Lung microvascular endothelial cell (primary cell): Measurements from ENCODE around the gene PHACTR1. TPM values are rescaled to one million over a fixed set of nuclear protein-coding genes. Genes with fewer than 3 reads are reported as not detected.
A peak's percentile ranks its signal among the peaks of the same experiment; 100 is the strongest.

Experiments used
- DNase-seq, 2 donors: peaks; one replicate each; pipeline versions ENCODE4 v3.0.0 to v3.0.0-alpha.2; 2010; ENCODE audit warnings: low read depth in 2 of 2
- total RNA-seq: library from RNA; depleted of rRNA; stranded (reverse); fragments of >200 nt; gene quantifications from 2 replicates; pipeline ENCODE4 v1.2.1, GENCODE V29; 2014

Gene PHACTR1
- total RNA-seq, 1 donor from 2014 or later, result 0.40 TPM

DNA sequence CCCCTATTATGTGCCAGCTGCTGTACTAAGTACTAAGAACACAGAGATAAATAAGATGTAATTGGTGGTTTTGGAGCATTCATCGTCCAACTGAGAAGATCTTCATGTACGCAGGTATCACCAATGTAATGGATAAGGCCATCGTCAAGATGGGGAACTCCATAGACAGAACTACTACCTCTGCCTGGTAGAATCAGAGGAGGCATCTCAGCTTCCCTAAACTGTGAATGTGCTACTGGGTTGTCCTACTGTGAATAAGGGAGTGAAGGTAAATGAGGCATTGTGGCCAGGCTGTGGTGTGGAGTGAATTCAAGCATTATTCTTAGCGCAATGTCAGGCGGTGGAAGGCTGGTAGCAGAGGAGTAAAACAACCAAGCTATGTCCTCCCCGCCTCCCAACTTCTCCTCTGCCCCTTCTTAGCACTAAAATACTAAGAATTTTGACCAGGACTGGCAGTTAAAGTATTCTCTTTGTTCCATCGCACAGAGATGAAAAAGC lies 543.6 kb downstream of the PHACTR1 start:
- no peak for DNase-seq

DNA sequence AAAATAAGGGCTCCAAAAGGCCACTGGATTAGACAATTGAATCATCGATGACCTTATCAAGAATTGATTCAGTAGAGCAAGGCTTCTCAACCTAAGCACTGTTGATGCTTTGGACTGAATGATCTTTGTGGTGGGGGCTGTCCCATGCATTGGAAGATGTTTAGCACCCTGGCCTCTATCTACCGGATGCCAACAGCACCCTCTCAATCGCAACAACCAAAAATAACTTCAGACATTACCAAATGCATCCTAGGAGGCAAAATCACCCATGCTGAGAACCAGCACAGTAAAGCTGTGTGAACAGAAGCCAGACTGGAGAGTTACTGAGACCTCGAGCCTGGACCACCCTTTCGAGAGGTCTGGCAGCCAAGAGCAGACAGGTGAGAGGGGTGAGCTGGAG lies 544.3 kb downstream of the PHACTR1 start:
- no peak for DNase-seq

DNA sequence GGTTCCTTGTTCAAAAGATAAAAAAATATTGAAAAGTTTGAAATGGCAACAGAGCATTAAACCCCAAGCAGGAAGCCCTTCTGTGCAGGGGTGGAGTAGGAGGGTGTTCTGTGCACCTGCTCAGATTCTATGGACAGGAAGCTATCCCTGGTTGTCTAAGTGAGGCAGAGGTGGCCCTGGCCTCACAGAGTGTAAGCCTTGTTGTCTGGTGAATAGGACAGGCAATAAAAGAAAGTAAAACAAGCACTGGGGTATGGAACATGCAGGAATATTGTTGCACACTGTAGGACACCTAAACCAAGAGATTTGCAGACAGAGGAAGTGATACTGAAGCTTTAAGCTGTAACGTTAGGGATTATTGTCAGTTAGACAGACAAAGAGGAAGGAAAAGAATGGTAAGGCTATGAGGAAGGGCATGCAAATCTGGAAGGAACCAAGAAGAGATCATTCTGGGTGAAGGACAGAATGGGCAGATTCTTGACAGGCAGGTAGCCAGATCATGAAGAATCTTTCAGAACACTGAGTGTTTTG lies 545.0 kb downstream of the PHACTR1 start:
- DNase-seq, result no peak

DNA sequence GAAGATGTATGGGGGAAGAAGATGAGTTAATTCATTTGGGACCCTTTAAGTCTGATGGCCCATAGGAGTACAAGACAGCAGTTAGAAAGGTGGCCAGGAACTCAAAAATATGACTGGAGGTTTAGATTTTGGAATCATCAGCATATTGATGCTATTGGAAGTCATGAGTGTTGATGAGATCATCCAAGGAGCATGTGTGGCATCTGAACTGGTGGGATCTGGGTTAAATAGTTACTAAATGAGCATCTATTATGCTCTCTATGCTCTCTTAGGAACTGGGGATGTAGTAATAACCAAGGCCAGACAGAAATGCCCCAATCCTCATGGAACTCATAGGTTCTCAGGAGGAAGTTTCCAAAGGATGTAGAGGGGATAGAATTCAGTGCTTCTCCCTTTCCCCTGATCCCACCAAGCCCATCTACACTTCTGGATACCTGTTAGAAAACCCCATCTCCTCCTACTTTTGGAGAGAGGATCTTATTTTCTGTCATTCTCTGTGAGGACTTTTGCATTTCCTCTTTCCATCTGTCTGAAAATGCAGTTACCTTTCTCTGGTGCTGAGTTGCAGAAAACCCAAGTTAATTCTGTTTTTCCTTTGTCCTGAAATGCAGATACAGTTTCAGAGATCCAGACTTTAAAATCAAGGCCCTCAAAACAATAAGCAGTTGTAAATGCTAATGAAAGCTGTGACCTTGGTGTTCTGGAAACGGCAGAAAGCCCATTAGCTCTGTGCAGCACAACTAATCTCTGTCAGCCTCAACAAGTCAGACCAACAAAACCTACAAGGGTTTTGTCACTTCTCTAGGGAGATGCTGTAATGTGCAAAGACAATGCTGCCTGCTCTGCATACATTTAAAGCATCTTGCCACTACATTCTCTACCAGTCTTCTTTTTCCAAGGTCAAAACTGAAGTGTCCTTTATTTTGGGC lies 546.0 kb downstream of the PHACTR1 start:
- DNase-seq, result no peak

DNA sequence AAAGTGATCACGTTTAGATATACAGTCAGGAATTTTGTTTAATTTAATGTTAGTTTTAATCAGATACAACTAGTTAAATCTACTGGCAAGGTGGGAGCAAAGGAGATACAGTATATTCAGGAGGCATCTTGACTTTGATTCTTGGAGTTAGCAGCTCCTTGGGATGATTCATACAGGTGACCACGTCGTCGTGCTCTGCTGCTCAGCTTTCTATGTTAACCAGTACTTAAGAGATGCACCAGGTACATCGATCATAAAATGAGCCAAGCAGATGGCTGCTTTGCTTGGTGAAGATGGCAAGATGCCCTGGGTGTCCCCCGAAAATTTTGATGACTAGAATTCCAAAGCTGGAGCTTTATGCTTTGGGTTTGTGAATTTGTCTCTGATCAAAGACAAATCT lies 547.1 kb downstream of the PHACTR1 start:
- no peak for DNase-seq

DNA sequence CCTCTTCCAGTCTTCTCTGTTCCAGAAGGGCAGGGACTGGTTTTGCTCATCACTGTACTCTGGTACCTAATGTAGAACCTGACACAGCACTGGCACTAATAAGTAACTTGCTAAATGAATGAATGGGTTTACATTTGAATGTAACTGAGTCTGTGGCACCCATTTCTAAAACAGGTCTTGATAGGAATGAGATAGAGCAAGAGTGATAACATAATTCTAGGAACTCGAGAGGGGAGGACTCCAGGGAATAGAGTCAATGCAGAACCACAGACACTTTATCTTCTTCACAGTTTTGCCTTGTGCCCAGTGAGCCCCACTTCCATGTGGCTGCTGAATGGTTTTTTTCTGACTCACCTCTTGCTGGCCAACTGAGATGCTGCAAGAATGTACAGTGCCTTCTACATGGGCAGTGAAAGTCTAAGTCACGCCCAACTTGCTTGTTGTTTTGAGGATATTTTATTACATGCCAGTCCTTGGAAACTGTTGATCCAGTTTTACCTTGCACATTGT lies 550.6 kb downstream of the PHACTR1 start:
- DNase-seq, result no peak

DNA sequence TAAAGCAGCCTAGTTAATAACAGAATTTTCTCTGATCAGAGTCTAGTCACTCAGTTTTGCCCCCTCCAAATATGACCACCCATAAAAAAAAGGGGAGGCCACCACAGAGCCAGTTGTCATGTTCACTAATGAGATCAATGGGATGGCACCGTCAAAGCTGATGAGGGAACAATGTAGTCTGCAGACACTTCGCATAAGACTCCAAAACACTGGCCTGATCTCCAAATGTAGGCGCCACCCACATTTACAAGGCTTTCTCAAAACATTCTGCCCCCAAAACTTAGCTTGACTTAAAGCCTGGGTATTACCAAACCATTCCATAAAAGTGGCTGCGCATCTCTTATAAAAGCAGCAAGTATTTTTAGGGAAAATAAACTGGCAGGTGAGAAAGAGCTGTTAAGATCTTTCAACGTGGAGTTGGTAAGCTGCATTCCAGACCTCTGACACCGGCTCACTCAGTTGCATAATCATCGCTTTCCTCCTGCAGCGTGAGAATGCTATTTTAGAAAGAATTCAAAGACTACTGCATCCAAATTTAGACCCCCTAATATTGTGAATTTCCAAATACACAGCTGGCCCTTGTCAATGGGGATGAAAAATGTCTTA lies 552.4 kb downstream of the PHACTR1 start:
- DNase-seq, result peak; percentile 19 to 45

DNA sequence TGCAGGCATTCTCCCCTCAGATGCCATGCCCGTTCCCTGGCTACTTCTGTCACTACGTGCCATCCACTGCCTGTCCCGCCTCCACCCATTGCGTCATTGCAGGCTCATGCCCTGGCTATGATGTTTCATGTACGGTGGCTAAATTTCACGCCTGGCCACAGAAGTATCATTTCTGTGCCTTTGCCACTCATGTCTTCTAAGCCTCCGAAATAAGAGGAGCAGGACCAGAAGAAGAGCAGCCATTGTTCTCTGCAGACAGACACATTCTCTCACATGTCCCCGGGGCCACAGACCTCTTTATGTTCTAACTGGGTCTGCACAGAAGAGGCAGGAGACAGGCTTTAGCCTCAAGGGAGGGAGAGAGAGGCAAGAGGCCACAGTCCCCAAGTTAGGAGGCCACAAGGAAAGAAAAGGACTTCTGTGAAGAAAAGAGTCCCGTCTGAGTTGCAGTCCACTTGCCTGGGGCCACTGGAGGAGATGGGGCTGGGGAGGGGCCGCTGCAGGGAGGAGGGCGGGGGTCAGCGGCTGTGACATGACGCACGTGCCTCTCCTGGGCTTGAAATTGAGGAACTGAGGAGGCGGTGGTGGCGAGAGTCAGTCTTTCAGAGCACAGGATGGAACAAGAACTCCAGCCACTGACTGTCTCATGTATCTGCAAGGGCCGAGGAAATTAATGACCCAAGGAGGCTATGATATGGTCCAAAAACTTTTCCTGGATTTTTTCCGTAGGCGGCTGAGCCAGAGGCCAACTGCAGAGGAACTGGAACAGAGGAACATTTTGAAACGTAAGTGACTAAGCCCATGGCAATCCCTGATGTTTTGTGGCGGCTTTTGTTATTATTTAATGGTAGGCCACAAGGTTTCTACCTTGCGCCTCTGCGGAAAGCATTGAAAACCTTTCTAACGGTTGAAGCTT lies 555.8 kb downstream of the PHACTR1 start:
- no peak for DNase-seq

DNA sequence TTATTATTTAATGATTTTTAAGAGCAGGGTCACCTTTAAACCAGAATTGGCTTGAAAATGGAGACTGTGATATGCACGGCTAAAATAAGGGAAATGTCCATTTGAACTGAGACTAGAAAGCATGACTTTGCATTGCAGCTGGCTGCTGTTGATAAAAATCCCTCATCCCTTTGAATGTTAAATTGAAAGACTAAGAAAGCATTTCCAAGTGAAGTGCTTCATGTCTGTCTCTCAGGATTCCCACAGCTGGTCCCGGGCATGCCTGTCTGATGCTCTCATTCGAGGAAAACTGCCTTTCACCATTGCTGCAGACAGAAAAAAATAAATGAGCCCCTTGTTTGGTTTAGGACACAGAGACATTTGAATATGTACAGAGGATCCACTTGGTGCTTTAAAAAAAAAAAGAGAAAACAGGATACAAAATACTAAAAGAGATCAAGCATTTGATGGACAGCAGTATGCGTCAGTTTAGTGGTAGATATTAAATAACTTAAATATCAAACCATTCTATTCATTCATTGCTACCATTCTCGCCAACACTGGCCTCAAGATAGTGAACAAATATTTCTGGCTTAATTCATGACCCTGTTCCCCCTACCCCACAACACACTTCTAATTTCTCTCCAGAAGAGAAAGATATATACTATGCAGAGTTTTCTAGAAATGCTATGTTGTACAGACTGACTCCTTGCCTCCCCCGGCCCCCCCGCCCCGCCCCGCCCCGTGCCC lies 556.8 kb downstream of the PHACTR1 start:
- no peak for DNase-seq

DNA sequence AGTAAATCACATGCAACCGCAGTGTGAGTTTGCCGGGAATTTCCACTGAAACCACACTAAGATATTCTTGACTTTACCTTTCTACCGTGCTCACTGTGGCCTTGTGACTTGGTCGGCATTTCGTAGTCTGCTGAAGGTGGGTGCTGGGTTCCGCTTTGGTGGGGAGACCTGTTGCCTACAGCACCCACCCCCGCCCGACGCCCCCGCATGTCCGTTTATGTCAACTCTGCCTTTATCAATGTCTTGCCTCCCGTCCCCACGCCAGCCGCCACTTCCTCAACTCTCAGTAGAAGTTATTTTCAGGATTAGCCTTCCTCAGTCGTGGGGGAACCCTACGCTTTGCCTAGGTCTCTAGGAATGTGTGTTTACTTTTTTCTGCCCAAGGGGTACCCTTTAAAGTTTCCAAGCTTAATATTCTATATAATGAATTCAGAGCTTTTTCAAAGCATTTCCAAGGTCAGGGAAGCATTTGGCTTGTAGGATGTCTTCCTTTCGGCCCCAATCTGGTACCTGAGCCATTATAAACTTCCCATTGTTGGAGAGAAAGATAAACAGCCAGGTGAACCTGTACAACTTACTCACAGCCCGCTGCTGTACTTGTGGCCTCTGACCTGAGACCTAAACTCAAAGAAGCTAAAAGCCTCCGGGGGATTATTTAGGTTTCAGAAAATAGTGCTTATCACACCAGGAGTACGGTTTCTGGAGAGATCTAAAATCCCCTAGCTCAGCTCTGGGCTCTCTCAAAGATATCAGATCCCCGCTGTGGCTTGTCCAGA lies 557.6 kb downstream of the PHACTR1 start:
- DNase-seq, result no peak

DNA sequence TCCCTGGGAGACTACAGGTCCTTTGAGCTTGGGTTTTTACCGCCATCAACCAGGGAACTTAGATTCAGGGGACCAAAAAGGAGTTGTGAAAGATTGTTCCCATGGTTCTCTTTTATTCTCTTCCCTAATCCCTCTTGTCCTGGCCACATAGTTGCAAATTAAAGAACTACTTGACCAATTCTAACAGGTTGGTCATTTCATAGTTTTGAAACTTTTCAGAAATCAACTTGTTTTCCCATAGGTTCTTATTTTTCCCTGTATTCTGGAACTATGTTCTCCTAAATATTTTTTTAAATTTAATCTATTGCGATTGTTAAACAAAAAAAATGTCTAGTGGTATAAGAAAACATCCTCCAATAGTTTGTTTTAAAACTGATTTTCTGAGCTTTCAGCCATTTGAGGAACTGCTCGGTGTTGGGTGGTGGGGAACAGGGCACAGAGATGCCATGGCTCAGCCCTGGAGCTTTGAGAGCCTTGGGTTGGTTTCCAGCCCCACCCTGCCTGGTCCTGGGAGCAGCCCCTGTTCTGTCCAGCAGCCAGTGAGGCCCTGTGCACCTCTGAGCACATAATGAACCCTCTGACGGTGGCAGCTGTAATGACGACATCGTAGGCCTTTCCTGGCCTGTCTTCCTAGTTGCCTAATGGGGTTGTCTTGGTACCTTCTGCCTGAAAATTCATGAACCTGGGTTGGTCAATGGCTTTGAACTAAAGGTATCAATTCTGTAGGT lies 558.3 kb downstream of the PHACTR1 start:
- DNase-seq, result no peak

DNA sequence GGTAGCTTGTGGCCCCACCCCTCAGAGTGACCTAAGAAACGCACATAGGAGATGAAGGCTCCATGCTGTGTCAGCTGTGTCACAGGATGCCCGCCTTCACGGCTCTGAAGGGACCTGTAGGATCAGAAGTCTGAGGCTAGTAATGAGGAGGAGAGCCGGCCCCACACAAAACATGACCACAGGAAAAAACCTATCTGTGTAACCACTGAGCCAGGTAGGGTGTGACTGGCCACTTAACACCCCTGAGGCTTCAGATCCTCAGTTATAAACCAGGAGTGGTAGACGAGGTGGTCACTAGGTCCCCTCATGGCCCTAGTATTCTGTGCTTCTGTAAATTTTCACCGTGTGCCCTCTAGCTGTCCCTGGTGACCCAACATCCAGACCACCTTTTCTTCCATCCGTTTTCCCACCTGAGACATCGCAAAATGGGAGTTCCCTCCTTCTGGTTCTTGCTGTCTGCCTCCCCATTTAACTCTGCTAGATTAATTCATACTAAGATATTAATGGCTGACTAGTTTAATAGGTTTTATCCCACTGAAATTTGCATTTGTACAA lies 558.9 kb downstream of the PHACTR1 start:
- no peak for DNase-seq

DNA sequence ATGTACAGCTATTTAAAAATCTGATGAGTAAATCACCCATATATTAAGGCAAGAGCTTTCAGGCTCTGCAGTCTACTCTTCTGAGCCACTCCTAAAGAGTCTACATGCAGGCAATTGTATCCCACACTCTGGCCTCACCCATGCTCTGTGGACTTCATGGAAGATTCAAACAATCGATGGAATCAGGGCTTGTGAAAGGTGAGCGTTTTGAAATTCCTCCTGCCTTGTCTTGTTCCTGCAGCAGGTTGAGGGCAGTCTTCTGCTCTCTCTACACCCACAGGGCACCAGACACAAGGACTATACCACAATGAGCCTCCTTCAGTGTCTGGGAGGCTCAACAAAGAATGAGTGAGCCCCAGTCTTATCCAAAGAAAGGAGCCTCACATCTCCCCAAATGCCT lies 560.7 kb downstream of the PHACTR1 start:
- DNase-seq, result no peak

DNA sequence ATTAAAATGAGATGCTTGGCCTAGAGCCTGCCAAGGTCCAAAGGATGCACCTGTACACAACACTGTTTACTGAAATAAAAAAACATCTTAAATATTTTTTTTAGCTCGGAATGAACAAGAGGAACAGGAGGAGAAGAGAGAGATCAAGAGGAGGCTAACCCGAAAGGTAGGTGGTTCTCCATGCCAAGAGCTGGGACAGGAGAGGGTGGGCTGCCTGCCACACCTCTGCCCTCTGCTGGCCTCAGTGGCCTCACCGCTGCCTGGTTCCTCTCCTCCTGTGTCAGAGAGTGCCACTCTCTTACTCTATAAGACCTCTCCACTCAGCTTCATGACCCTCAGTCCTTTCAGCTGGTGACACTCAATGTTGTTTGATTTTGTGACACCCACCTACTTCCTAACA lies 561.6 kb downstream of the PHACTR1 start:
- peak in 1 of 2 donors; percentile 11 for DNase-seq

DNA sequence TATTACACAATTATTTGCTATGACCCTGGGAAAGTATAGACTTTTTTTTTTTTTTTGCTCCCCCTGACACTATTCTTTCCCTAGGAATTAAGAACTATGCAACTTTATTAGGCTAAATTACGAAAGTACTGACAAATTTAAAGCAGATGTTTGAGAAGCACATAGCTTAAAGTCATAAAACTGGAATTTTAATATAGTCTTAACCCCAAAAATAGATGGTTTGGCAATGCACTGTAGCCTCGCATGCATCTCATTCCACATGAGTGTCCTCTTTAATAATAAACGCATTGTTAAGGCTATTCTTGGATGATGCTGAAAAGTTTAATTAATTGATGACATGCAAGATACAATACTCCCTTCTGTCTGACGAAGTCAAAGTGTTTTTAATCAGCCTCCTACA lies 562.4 kb downstream of the PHACTR1 start:
- DNase-seq, result no peak

DNA sequence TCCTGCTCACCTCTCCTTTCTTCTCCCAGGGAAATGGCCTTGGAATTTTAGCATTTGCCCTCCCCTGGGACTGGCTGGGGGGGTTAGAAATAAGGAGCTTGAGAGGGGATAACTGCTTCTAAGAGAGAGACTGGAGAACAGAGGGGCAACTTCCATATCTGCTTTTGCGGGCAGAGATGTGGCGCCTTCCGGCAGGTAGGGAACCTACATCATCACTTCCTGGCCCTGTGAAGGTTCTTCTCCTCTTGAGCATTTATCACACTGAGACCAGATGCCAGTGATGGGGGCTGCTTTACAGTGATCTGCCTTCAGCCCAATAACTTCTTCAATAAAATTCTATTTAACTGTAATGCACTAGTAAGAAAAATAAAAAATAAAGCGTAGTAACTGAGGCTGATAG lies 563.7 kb downstream of the PHACTR1 start:
- no peak for DNase-seq

DNA sequence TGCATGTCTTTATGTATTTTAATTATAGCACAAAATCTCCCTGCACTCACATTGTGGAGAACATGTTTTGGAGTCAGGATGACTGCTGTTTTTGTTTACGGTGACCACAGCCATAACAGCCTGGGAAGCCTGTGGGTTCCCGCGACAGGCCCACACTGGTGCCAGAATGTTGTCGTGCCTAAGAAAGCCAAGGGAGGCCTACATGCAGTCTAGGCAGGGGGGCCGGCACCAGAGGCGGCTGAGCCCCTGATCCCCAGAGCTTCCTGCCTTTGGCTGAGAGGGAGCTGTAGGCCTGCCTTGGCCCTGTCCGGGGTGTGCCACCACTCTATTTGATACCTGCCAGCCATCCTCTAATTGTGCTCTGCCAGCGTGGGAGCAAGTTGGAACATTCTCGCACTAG lies 565.1 kb downstream of the PHACTR1 start:
- no peak for DNase-seq

DNA sequence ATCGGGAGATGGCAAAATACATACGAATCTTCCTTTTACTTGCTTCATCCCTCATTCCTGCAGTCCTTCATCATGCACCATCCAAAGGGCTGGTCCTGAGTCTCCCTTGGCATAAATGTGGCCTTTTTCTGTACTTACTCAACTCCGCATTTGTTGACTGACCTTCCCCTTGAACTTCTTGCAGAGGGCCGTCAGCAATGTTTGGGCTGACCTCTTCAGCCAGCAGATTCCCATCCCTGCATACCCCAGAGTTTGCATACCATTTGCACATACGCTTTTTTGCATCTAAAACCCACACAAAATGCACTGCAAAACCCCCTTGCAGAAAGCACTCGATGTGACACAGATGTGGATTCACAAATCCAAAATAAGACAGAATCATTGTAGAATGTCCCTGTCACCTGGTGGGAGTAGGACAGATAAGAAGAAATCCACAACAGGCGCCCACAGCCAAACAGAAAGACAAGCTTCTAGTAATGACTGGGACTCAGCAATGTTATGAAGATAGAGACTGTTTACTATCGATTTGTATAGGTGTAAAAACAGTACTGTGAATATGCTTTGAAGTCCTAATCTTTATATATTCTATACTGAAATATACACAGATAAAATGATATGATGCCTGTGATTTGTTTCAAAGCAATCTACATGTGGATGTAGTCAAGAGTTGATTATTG lies 566.0 kb downstream of the PHACTR1 start:
- DNase-seq, result no peak
